ENCODE measurements around the gene KCNQ2.

Gene KCNQ2

DNA sequence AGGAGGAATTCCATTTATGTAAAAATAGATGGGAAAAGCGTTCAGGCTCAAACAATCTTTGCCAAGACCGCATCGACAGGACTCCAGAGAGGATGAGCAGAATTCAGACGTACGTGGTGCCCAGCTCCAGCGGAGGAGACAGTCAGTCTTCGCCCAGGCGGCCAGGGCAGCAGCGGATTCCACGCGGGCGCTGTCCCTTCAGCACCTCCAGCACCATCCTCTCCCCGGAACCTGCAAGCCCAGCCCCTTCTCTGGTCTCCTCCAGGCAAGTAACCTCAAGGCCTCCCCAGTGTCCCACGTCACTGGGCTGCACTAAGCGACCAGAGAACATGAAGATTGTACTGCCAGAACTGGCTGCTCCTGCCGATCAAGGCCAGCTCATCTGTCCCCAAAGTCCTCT is 2.8 kb upstream of the KCNQ2 start:
- TF ChIP-seq, protein P1, sequence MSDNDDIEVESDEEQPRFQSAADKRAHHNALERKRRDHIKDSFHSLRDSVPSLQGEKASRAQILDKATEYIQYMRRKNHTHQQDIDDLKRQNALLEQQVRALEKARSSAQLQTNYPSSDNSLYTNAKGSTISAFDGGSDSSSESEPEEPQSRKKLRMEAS (IDR thresholded peaks at IDR 0.05): peak; percentile 69; the same call in 1 of the 2 replicates
- TF ChIP-seq, protein P2, sequence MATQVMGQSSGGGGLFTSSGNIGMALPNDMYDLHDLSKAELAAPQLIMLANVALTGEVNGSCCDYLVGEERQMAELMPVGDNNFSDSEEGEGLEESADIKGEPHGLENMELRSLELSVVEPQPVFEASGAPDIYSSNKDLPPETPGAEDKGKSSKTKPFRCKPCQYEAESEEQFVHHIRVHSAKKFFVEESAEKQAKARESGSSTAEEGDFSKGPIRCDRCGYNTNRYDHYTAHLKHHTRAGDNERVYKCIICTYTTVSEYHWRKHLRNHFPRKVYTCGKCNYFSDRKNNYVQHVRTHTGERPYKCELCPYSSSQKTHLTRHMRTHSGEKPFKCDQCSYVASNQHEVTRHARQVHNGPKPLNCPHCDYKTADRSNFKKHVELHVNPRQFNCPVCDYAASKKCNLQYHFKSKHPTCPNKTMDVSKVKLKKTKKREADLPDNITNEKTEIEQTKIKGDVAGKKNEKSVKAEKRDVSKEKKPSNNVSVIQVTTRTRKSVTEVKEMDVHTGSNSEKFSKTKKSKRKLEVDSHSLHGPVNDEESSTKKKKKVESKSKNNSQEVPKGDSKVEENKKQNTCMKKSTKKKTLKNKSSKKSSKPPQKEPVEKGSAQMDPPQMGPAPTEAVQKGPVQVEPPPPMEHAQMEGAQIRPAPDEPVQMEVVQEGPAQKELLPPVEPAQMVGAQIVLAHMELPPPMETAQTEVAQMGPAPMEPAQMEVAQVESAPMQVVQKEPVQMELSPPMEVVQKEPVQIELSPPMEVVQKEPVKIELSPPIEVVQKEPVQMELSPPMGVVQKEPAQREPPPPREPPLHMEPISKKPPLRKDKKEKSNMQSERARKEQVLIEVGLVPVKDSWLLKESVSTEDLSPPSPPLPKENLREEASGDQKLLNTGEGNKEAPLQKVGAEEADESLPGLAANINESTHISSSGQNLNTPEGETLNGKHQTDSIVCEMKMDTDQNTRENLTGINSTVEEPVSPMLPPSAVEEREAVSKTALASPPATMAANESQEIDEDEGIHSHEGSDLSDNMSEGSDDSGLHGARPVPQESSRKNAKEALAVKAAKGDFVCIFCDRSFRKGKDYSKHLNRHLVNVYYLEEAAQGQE (IDR thresholded peaks at IDR 0.05; ENCODE audit: low read depth): peak; percentile 91
- TF ChIP-seq YY1 (IDR thresholded peaks at IDR 0.05; ENCODE audit: low read depth) (no peak), EP300 (IDR thresholded peaks at IDR 0.05; ENCODE audit: borderline replicate concordance) (no peak), RAD21 (IDR thresholded peaks at IDR 0.05; ENCODE audit: low read depth) (no peak), FOXM1 (IDR thresholded peaks at IDR 0.05; ENCODE audit: borderline replicate concordance, low read depth) (no peak), ZBTB7A (IDR thresholded peaks at IDR 0.05; ENCODE audit: low read depth) (0 out of 2 replicates have a peak, but pooled peaks have one; percentile 24), TCF12 (IDR thresholded peaks at IDR 0.05; ENCODE audit: low read depth) (no peak), TAF1 (IDR thresholded peaks at IDR 0.05; ENCODE audit: low read depth) (no peak), CEBPB (IDR thresholded peaks at IDR 0.05) (no peak), TEAD4 (IDR thresholded peaks at IDR 0.05) (peak; percentile 68), EGR1 (IDR thresholded peaks at IDR 0.05) (no peak), CREB1 (IDR thresholded peaks at IDR 0.05; ENCODE audit: low read depth) (no peak), NFIC (IDR thresholded peaks at IDR 0.05) (no peak)
- TF ChIP-seq, protein P3, sequence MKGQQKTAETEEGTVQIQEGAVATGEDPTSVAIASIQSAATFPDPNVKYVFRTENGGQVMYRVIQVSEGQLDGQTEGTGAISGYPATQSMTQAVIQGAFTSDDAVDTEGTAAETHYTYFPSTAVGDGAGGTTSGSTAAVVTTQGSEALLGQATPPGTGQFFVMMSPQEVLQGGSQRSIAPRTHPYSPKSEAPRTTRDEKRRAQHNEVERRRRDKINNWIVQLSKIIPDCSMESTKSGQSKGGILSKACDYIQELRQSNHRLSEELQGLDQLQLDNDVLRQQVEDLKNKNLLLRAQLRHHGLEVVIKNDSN (IDR thresholded peaks at IDR 0.05): no peak

DNA sequence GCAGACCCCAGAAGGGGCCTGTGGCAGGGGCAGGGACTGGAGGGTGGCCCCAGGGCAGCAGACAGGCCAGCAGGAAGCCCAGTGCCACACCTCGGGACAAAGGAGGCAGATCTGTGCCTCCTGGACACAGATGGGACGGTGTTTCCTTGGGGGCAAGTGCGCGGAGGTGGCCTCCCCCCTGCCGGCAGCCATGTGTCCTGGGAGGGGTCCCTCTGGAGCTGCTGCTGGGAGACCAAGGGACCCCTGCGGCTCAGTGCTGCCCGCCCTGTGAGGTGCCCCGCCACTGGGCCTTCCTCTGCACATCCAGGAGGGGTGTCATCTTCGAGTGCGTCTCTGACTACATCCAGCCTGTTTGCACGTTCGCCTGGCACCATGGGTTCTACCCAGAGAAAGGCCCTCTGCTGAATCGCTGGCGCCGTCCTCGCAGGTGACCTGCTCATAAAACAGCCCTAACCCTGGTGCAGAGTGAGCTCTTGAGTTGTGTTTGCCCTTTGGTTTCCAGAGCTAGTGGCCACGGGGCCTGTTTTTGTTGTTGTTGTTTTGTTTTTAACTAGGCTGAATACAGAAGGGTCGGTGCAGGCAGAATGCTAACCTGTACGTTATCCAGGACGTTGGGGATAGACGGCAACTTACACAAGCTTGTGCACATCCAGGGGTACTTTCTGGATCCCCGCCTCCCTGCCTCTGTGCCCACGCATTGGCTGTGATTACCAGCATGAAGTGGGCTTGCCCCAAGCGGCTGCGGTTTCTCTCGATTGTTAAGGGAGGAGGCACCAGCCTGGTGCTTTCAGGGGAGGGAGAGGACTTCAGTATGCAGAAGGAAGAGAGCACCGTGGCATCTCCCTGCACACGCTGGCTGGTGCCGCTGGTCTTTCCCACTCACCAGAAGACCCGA is 1.3 kb upstream of the KCNQ2 start:
- no peak for TF ChIP-seq TEAD4 (IDR thresholded peaks at IDR 0.05)
- TF ChIP-seq CREB1 (IDR thresholded peaks at IDR 0.05; ENCODE audit: low read depth): no peak
- TF ChIP-seq FOXM1 (IDR thresholded peaks at IDR 0.05; ENCODE audit: borderline replicate concordance, low read depth): no peak
- TF ChIP-seq TAF1 (IDR thresholded peaks at IDR 0.05; ENCODE audit: low read depth): no peak
- no peak for TF ChIP-seq ZBTB7A (IDR thresholded peaks at IDR 0.05; ENCODE audit: low read depth)
- TF ChIP-seq, protein P2 (IDR thresholded peaks at IDR 0.05; ENCODE audit: low read depth): no peak; the same call in 1 of the 2 replicates
- TF ChIP-seq EGR1 (IDR thresholded peaks at IDR 0.05): no peak
- TF ChIP-seq, protein P3 (IDR thresholded peaks at IDR 0.05): no peak
- no peak for TF ChIP-seq RAD21 (IDR thresholded peaks at IDR 0.05; ENCODE audit: low read depth)
- TF ChIP-seq, protein P1 (IDR thresholded peaks at IDR 0.05): no peak
- TF ChIP-seq TCF12 (IDR thresholded peaks at IDR 0.05; ENCODE audit: low read depth): no peak
- TF ChIP-seq NFIC (IDR thresholded peaks at IDR 0.05): no peak

DNA sequence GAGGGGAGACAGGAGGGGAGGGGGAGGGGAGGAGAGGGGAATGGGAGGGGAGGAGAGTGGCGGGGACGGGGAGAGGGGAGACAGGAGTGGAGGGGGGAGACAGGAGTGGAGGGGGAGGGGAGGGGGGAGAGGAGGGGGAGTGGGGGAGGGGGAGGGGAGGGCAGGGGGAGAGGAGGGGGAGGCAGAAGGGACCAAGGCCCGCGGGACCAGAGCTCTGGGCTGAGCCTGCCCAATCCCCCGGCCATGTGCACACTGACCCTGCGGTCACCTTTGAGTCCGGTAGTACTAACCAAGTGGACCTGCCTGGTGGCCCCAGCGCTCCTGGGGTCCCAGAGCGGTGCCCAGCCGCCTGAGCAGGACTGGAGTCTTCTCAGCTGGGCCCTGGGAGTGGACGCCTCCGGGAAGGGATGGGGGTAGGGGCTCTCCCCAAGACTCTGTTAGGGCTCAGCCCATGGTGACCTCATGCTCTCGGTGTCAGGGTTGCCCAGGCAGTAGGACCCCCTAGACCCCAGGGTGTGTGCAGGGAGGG is 471 bp upstream of the KCNQ2 start:
- TF ChIP-seq, protein P1 (IDR thresholded peaks at IDR 0.05): no peak
- TF ChIP-seq ZBTB7A (IDR thresholded peaks at IDR 0.05; ENCODE audit: low read depth) (no peak), NFIC (IDR thresholded peaks at IDR 0.05) (no peak), TAF1 (IDR thresholded peaks at IDR 0.05; ENCODE audit: low read depth) (no peak), CREB1 (IDR thresholded peaks at IDR 0.05; ENCODE audit: low read depth) (no peak), TEAD4 (IDR thresholded peaks at IDR 0.05) (no peak), EP300 (IDR thresholded peaks at IDR 0.05; ENCODE audit: borderline replicate concordance) (no peak), EGR1 (IDR thresholded peaks at IDR 0.05) (no peak), CEBPB (IDR thresholded peaks at IDR 0.05) (no peak), YY1 (IDR thresholded peaks at IDR 0.05; ENCODE audit: low read depth) (no peak), FOXM1 (IDR thresholded peaks at IDR 0.05; ENCODE audit: borderline replicate concordance, low read depth) (no peak), TCF12 (IDR thresholded peaks at IDR 0.05; ENCODE audit: low read depth) (no peak), RAD21 (IDR thresholded peaks at IDR 0.05; ENCODE audit: low read depth) (no peak)
- TF ChIP-seq, protein P3 (IDR thresholded peaks at IDR 0.05): no peak
- TF ChIP-seq, protein P2 (IDR thresholded peaks at IDR 0.05; ENCODE audit: low read depth): no peak
